ENCODE results near the gene DHX32.
"Not testable (repeated sequence)": the region's sequence is repeated elsewhere in the genome, so short reads cannot be mapped to it uniquely, and the experiment has no call there.

Gene DHX32

DNA sequence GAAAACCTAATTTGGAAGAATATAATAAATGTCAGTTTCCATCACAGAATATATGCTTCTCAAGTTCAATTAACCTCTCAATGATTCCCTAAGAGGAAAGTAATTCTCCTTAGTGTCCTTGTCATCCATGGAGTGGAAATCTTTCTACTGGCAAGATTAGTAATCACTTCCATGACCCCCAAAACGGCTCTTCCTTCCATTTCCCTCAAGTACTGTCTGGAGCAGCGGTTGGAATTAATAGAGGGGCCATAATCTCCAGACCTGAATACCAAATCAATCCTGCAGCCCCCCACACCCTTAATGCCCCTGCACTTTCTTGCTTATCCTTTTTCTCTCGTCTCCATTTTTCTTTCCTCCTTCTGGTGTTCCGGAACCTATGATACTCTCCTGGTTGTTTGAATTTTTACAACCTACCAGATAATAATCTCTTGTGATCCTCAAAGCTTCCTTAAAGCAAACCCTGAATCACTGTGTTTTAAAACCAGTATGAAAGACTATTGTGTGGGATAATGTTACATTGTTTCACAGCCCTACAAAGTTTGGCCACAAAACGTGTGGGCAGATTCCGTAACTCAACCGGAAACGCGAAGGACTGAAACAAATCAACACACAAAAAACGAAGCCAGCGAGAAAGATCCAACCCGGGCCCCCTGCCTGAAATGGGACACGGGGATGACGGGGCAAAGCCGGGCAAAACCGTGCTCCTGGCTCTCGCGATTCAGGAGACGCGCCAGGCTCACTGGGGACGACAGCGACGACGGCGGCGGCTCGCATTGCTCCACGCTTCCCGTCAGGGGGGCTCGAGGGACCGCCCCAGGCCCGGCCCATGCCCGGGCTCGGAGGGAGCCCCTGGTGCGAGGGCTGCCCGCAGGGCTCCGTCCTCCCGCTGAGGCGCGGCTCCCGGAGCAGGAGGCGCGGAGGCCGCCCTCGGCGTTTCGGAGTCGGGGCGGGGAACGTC, 14.3 kb upstream of the DHX32 start:
- not testable (repeated sequence) for FAIRE-seq

DNA sequence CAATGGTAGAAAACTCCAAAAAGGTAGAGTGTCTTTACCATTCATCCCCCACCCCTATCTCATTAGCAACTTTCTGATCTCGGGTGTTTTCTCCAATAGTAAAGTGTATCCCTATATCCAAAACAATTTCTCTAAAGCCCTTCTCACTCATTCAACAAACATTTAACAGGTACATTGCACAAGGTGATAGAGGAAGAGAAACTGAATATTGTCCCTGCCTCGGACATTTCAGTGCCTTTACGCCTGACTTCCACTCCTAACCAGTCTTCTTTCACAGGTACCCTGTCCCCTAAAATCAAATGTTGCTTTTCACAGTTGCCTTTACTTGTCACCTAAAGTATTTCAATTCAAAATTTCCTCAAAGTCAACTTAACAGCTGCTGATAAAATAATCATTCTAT, 13.1 kb upstream of the DHX32 start:
- not testable (repeated sequence) for FAIRE-seq

DNA sequence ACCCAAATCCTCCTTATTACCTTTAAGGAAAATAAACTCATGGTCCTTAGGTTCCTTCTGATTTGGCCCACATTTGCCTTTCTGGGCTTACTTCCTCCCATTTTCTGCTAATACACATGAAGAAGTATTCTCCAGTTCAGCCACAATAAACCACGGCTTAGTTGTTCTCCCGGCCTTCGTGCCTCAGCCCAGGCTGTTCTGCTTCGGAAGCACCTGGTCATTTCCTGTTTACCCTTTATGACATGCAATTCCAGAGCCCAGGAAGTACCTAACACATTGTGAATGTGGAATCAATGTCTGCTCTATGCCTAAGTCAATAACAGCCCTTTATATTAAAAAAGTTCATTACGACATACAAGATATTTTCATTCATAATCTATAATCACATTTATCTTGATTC, 11.3 kb upstream of the DHX32 start:
- FAIRE-seq = not testable (repeated sequence)

DNA sequence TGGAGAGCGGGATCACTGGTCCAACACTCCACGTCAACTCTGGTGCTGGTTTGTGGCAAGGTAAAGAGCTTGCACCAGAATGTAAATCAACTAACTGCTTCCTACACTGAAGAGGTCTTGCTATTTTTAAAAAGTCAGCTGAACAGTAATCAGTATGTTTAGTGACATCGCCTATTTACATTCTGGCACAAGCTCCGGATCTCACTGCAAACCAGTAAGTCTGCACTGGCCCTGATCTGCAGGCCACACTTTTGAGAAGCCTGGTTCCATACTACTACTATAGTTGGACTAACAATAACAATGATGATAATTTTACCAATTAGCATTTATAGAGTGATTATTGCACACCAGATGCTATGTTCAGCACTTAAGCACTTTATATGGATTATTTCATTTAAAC, 8.3 kb upstream of the DHX32 start:
- not testable (repeated sequence) for FAIRE-seq

DNA sequence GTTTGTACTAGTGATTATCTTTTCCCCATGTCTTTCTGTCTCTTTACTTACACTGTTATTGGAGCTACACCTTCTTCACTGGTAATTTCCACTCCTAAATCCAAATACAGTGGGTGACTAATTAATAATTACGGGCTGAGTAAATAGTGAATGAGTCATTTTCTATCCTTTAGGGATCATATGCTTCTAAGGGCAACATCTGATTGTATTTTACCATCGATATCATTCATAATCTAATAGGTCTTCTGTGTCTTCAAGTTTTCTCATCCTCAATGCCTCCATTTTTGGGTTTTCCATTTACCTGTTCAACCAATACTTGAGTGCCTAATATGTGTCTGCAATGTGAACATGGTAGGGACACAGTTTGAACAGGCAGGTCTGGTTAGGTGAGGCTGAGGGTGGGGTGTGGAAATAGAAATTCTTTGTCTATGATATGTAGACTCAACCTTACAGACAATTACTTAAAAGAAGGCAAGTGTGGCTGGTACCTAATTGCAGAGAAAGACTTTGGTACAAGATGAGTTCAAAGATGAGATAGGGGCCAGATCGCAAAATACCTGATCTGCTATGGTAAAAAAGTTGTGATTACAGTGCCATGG, 5.9 kb upstream of the DHX32 start:
- no peak for FAIRE-seq

DNA sequence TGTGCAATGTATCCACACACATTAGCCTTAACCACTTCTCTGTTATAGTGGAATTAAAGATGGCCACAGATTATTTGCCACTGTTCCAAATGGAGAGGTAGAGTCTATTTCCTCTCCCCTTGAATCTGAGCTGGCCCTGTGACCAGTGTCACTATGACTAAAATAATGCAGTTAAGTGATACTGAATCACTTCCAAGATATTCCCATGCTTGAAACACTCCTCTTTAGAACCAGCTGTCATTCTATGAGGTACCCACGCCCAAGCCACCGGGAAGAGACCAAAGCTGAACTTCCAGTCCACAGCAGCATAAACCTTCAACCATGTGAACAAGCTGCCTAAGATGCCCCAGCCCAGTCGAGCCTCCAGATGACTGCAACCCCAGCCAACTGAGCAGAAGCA, 2.1 kb upstream of the DHX32 start:
- FAIRE-seq = no peak

DNA sequence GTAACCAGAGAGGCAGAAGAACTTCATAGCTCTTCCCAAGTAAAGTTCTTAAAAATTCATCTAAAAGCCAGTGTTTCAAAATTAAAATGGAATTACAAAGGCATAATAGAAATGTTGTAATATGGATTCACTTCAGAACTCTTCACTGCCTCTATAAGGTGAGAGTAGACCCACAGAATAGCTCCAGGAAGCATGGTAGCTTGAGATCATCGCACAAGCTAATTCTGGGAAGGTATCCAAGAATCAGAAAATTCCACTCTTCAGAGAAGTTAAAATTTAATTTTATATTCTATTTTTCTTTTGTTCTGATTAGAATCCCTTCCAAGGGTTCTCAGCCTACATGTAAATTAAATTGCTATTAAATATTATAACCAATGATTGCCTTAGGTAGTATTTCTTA, 1.5 kb upstream of the DHX32 start:
- FAIRE-seq = no peak

DNA sequence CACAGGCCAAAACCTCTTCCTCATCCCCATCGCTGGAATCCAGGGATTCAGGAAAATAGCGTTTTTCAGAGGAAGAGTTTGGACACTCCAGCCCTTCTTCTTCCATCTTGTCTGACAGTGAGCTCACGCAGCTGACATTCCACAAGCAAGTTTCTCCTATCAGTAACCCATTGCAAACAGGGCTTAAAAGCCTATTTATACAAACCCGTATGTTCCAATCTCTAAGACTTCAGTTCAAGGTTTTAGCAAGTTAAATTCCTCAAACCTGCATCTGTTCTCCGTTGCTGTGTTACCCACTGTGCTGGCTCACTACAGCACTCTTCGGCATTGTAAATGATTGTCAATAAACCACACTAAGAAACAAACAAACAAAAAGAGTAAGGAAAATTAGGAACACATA, 373 bp downstream of the DHX32 start:
- no peak for FAIRE-seq

DNA sequence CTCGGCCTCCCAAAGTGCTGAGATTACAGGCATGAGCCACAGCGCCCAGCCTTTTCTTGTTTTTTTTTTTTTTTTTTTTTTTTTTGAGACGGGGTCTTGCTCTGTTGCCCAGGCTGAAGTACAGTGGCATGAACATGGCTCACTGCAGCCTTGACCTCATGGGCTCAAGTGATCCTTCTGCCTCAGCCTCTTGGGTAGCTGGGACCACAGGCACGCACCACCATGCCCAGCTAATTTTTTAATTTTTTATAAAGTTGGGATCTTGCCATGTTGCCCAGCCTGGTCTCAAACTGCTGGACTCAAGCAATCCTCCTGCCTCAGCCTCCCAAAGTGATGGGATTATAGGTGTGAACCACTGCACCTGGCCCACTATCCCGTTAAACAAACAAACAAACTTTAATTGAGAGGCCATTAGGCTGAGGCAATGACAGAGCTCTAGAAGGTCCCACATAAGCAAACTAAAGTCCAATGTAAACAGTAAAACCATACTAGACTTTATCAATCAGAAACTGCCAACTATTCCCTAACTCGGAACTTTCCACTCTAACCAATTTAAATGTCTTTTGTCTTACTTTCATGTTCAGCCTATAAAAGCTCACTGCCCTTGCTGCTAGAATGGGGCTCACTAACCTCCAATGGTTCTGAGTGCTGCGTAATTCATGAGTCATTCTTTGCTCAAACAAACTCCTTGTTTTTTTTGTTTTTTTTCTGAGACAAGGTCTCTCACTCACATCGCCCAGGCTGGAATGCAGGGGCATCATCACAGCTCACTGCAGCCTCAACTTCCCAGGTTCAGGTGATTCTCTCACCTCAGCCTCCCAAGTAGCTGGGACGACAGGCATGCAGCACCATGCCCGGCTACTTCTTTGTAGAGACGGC, 1.9 kb downstream of the DHX32 start:
- no peak for FAIRE-seq

DNA sequence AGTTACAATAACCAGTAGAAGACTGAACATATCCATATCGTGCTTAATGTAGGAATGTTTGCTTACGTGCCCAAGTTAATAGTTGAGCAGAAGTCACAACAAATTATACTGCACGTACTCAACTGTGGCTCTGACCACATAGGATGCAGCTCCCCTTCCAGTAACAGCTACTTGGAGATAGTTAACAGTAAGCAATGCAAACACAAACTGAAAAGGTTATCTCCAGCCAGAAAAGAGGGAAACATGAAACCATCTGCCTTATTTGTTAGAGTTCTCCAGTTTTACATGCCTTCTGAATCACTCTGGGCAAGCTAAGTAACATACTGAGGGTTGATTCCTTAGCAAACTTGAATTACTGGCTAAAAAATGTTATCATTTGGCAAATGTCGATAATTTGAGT, 9.8 kb downstream of the DHX32 start:
- FAIRE-seq = no peak

DNA sequence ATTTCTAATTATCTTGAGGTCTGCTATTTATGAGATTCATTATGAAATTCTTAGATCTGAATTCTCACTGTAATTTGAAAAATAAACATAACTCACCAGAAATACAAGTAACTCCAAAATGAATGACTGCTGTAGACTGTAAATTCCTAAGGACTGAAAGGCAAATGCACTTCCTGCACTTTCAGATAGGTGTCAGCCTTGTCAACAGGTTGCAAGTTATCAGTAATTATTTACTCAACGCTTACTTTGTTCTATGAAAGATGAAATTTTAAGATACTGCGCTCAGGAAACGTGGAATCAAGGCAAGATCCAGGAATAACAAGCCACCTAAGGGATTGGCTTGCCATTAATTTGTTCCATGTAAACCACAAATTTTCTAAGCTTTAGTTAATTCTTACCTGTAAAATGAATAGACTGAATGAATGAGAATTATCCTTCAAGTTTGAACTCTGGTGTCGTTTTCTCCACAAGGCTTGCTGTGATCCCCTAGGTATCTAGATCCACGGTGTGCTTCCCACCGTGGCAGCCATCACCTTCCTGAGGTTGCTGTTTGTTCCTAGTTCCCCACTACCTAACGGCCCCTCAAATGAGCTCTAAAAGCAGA, 12.6 kb downstream of the DHX32 start:
- peak; percentile 93 for FAIRE-seq

DNA sequence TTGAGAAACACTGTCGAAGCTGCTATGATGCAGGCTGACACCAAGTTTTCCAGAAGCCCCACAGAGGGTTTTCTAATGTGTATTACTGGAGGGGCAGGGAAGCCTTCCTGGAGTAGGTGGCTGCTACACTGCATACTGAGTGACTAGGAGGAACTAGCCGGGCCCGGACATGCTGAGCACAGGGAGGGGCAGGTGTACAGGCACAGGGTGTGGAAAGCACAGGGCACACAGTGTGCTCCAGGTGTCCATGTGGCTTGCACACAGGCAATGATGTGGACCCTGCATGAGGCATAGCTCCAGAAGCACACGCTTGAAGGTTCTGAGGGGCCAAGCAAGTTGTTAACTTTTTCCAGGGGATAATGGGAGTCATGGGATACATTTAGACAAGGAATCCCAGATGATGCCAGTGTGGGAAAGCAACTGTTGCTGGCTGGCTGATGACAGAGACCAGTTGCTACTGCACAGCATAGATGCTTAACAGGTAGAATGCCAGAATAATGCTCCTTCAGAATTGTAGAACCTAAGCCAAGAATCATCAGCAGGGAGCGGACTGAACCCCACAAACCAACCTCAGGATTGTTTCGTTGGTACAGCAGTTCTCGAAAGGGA, 14.6 kb downstream of the DHX32 start:
- no peak for FAIRE-seq

DNA sequence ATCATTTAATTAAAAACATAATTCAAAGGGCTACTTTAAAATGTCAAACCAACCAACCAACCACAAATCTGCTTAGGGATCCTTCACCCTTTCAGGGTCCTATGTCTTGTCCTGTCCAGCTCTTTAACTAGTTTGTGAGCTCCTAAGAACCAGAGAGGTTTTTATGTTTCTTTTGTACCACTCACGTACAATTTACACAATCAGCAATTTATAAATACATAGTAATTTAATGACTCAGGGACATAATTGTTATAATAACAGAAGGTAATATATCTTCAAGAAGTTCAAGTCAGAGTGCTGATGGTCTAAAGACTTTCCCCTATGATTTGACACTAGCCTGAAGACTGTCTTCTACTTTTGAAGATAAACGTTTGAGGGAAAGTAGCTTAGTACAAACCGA, 16.0 kb downstream of the DHX32 start:
- FAIRE-seq = no peak

DNA sequence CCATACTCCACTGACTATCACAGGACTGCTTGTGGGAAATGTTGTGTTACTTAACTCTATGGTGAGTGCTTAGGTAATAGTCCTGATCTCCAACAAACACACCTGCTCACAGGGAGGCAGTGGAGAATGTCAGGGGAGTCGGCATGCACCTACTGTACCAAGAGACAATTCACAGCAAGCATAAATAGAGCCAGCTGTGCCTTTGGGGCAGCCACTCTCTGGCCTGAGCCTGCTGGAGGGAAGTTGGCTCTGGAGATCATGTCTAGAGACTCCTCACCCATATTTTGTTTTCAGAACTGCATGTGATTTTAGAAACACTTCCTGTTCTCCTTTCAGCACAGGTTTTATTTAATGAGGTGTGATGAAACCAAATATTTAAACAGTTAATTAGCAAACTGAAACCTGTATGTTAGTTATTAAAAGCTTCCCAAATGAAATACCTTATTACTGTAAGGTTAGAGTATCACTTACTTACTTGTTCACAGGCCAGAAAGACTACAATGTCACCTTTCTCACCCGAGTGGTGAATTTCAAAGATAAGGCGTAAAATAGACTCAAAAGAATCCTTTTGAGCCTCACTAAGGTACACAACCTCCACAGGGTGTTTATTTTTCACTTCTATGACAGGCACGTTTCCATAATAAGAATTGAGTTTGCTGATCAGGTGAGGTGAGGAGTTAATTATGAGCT, 21.8 kb downstream of the DHX32 start:
- FAIRE-seq = no peak

DNA sequence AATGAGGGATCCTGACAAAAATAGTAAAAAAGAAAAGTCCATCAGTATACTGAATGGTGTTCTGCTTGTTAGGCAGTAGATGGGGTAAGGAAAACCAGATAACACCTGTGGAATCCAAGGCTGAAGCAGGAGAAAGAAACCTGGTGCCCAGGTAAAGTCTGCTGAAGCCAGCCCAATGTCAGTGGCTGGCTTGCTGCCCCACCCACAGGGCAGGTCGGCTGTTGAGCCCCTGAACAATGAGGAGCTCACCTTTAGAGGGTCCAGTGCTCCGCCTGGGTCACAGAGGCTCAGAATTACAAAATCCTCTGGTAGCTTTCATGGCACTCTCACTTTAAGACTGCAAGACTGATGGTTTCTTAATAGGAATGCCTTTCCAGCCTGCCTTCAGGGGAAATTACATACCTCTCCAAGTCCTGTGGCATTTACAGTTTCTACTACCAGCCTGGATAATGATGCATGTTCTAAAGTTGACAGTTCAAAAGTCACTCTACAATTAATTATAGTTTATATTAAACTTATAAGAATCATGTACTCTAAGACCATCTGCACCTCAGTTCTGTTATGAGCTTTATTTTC, 23.8 kb downstream of the DHX32 start:
- no peak for FAIRE-seq

DNA sequence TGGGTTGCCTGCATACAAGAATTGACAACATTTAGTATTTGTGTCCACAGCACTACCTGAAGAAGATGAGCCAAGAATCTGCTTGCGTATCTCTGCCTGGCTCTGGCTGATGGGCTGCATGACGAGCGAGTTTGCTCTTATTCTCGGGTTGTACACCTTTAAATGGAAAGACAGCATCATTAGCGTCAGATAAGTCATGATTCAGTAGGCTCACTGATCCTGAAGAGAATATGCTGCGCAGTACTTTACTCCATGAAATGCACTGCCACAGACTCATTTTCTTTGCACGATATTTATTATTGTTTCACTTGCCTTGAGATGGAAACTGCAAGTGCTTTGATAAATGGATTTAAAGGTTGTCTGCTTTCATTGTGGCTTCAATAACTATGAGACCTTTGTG, 28.6 kb downstream of the DHX32 start:
- no peak for FAIRE-seq

DNA sequence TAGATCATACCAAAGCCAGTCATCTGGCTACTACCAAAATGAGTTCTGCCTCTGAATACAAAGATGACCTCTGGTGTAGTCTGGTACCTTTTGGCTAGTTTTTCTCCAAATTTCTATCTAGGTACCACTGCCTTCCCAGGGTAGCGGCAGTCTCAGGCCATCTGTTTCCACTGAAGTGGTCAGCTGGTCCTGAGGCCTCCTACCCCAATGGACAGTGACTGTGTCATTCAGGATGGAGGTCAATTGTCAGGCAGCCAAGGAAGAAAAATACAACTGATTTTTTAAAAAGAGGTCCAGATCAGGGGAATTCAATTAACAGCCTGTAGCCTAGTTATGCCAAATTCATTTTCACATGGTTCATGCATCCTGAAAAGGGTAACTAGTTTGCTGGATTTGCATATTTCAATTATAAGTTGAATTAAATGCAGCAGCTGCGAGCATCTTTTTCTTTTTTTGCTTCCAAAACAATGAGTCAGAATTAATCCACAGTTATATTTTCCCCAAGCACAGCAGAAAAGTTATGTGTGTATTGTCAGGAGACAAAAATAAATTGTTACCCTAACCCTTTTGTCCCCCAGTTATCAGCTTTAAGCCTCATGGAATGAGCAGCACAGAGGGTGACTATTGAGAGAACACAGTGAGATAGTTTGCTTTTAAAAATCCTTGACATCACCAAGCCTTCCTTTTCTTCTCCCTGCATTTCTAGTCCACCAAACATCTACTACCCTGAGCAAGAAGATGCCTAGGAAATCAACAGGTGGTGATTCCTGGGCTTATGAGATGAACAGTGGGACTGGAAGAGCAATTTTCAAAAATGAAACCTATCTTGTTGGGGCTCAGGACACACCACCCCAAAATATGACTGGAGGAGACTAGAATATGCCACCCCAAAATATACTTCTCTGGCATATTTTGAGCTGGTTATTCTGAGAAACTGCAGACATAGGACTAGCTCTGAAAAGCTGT, 30.0 kb downstream of the DHX32 start:
- no peak for FAIRE-seq

DNA sequence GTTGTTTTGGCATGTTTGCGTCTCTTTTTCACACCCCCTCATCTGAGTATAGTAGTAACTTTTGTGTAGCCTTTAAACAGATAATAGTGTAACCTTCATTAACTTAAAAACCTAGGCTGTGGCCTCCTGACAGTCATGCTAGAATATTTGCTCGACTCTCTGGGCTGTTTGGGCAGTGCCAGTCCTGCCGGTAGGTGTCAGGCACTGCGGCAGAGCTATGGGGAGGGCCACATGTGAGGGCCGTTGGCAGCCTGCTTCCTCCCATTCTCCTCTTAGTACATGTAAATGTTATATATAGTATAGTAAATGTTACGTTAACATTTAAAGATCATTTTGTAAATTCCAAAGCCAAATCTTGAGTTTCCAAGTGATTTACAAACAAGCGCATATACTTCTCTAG, 31.6 kb downstream of the DHX32 start:
- no peak for FAIRE-seq

DNA sequence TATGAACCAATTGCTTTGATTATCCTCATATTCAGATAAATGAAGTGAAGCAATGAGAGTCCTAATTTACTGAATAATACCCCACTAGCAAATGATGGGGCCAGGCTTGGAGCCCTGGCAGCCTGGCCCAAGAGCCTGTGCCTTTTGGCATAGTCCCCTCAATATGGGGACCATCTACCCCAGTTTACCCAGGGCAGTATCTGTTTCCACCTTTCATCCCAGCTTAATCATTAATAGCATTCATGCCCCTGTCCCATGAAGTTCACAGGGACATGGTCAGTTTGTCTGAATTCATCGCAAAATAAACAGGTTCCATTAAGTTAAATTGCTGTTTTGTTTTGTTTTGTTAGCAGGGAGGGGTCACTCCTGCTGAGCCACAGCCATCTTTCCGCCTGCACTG, 32.2 kb downstream of the DHX32 start:
- FAIRE-seq = no peak

DNA sequence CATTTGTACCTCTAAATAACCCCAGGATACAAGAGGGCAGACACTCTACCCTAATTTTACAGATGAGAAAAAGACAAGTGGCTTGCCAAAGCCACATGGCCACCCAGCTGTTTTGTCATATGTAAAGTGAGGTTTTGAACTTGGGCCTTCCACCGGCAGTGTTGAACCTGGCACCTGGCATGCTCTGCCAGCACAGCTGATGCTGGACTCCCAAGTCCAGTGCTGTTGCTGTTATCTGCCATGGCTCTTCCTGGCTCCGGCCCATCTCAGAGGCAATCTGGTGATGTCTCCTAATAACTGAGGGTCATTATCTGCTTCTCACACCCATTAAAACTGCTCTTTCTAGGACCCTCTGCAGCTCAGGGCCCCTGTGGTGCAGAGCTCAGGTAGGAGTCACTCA, 32.7 kb downstream of the DHX32 start:
- FAIRE-seq = no peak

All from G401.6 (cell line).